Measurements from ENCODE around the gene PRKAG1.

DNA sequence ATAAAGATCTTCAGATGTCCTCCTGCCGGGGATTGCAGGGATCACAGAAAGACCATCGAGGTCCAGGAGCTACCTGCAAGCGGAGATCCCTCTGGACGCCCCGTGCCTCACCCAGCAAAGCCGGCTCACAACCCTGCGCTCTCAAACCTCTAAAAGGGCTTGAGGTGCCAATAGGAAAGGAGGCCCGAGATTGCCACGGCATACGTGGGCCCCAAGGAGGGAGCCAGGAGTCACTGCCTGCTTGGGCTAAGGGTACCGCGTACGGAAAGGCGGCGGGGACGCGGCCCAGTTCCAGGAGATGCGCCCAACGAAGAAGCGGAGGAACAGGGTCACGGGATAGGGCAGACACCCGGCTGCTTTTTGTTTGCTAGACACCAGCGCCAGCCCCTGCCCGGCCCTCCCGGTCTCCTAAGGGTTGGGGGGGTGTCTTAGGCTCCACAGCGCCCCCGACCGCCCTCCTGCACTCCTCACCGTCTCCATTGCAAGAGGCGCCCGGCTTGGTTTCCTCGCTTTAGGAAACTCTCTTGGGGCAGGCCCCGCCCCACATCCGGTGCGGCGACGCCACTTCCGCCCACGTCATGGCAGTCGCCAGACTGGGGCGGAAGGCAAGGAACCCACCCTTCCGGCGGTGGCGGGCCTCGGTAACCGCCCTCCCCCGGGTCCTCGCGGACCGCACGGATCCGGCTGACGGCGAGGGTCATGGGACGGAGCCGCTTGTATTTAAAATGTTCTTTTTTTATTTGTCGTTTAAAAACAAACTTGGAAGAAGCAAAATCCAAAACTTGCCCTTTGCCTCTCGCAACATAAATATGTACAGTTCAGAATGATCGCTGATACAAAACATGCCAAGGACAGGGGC, at the start of gene PRKAG1:
- TF ChIP-seq, protein P1, sequence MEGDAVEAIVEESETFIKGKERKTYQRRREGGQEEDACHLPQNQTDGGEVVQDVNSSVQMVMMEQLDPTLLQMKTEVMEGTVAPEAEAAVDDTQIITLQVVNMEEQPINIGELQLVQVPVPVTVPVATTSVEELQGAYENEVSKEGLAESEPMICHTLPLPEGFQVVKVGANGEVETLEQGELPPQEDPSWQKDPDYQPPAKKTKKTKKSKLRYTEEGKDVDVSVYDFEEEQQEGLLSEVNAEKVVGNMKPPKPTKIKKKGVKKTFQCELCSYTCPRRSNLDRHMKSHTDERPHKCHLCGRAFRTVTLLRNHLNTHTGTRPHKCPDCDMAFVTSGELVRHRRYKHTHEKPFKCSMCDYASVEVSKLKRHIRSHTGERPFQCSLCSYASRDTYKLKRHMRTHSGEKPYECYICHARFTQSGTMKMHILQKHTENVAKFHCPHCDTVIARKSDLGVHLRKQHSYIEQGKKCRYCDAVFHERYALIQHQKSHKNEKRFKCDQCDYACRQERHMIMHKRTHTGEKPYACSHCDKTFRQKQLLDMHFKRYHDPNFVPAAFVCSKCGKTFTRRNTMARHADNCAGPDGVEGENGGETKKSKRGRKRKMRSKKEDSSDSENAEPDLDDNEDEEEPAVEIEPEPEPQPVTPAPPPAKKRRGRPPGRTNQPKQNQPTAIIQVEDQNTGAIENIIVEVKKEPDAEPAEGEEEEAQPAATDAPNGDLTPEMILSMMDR (IDR thresholded peaks at IDR 0.05) = peak; percentile 88
- TF ChIP-seq ZFX (IDR thresholded peaks at IDR 0.05; ENCODE audit: borderline replicate concordance) = no peak
